Bone marrow (tissue), 2 donors: ENCODE measurements around the gene NOL4L.
"Not testable (repeated sequence)": the region's sequence is repeated elsewhere in the genome, so short reads cannot be mapped to it uniquely, and the experiment has no call there.

Experiments
- DNase-seq, 2 donors: peaks; one replicate each; lab custom pipeline; 2025; lab: John Stamatoyannopoulos, UW

The NOL4L gene

DNA sequence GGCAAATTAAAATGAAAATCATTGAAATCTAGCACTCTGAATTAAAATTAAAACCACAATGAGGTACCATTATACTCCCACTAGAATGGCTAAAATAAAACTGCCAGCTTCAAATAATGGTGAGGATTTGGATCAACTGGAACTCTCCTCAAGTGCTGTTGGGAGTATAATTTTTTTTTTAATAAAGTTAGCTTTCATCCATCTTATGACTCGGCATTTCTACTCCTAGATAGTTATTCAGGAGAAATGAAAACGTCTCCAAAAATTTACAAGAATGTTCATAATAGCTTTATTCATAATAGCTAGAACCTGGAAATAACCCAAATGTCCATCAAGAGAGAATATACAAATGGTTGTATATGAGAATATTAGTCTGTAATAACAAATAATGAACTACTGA lies 163.8 kb downstream of the NOL4L start:
- DNase-seq = no peak

DNA sequence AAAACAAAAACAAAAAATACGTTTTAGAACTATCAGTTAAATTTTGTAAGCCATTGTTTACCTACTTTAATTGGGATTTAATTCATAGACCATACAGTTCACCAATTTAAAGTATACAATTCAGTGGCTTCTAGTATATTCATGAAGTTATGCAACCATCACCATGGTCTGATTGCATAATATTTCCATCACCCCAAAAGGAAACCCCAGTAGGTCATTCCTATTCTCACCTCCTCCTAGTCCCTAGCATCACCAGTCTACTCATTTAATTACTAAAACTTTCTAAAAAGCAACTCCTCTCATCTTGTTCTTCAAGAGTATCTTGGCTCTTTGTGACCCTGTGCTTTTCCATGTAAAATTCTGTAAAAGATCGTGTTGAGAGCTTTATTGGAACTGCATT lies 166.8 kb downstream of the NOL4L start:
- no peak for DNase-seq

DNA sequence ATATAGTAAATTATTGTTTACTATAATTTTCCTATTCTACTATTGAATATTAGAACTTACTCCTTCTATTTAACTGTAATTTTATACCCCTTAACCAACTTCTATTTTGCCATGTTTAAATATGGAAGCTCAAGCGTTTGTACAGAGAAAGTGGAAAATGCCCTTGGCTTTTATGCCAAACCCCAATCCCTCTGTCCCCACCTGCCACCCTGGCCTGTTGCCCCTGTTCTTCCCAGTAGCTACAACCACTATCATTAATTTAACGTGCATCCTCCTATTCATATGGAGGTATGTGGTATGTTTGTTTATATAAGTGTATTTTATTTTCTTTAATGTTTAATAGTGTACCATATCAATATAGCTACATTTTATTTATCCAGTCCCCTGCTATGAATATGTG lies 168.9 kb downstream of the NOL4L start:
- DNase-seq = no peak

DNA sequence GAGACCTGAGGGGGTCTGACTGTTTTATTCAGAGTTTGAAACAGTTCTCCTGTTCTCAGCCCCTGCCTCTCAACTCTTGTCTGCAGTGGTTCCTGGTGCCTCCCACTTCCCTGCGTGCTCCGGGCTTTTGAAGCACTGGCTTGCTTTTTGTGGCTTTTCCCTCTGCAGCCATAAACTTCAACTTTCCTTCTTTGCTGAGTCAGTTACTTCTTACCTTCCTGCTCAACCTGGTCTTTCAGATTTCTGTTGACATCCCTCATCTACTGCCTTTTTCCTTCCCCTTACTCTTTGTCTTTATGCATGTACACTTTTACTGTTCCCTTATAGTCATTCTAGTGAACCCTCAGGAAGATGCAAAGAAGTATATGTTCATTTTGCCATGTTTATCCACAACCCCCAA lies 169.6 kb downstream of the NOL4L start:
- no peak for DNase-seq

DNA sequence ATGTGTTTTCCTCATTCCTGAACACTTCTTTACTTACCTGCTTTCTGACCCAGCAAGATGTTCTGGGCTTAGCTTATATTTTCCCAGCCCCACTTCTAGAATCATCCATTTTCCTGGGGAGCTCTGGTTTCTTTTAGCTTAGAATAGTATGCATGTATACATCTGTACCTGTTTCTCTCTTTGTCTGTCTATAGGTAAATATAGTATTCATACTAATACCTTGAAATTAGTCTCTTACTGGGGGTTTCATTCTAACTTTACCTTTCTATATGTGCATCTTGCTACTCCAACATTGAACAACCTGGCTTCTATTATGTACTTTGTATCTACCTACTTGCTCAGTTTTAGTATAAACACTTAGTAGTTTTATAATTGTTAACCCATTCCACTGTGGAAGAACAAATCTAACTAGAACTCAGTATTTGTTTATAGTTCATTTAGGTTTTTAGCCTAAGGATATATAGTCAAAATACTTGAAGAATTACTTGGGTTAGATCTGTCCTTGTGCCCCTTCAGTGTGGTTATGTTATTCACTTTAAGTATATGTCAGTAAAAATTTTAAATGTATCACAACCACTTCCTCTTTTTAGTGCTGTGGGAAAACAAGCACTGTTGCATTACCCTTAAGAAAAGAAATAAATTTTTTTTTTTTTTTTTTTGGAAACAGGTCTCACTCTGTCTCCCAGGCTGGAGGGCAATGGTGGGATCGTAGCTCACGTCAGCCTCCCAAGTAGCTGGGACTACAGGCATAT lies 173.0 kb downstream of the NOL4L start:
- peak in 1 of 2 donors; percentile 66 for DNase-seq

DNA sequence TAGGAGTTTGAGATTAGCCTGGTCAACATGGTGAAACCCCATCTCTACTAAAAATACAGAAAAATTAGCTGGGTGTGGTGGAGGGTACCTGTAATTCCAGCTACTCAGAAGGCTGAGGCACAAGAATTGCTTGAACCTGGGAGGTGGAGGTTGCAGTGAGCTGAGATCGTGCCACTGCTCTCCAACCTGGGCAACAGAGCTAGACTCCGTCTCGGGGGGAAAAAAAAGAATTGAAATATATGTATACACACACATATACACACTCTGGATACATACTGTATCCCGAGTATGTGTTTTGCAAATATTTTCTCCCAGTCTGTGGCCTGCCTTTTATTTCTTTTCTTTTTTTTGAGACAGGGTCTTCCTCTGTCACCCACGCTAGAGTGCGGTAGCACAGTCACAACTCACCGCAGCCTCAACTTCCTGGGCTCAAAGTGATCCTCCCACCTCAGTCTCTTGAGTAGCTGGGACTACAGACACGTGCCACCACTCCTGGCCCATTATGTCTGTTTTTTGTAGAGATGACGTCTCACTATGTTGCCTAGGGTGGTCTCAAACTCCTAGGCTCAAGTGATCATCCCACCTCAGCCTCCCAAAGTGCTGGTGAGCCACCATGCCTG lies 177.9 kb downstream of the NOL4L start:
- DNase-seq = not testable (repeated sequence)

DNA sequence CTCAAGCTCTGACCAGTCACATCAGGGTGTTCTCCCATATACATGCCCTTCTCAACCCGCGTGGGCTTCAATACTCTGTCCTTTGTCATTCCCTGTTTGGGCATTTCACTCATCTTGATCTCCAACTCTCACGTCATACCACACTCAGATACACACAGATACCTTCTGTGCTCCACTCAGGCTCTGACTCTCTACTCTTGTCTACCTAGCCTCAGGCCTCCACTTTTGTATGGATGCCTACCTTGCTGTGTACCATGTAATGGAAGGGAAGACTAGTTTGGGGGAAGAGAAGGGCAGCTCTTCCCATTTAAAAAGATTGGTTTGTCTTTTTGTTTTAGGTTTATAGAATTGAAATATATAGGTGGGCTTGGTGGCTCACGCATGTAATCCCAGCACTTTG lies 178.4 kb downstream of the NOL4L start:
- DNase-seq = no peak

DNA sequence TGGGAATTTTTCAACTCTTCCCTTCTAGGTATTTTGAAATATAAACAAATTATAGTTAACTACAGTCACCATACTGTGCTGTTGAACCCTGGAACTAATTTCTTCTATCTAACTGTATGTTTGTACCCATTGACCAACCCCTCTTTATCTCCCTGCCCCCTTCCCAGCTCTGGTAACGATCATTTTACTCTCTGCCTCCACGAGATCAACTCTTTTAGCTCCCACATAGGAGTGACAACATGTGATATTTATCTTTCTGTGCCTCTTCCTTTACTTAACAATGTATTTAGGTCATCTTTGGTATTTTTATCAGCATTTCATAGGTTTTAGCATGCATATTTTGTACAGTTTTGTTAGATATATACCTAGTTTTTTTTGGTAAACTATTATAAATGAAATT lies 181.1 kb downstream of the NOL4L start:
- no peak for DNase-seq

DNA sequence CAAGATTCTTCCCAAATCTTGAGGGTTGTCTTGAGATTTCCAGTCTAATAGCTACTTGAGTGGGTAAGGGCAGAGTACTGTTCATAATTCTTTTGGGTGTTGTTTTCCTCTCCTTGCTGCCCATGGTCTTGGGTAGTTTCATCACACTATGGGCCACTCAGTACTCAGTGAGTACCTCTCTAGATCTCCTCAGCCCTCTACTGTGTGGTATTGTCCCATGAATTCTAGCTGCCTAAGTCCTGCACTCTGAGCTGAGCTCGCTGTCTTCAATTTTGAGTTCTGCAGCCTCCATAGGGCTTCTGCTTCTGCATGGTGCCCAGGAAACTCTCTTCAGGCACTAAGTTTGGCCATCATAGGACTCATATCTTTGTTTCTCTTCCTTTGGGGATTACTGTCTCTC lies 184.7 kb downstream of the NOL4L start:
- no peak for DNase-seq

DNA sequence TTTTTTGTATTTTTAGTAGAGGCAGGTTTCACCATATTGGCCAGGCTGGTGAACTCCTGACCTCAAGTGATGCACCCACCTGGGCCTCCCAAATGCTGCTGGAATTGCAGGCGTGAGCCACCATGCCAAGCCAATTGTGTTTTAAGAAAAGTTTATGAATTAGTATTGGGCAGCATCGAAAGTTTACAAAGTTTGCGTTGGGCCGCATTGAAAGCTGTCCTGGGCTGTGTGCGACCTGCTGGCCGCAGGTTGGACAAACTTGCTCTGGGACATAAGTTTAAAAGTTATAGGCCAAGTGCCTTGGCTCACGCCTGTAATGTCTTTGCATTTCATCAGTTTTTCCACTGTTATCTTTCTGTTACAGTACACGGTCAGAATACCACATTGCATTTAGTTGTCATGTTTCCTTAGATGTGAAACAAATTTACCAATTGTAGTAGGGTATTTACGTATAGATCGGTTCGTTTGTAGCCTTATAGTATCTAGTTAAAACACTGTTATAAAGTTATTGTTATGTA lies 187.5 kb downstream of the NOL4L start:
- DNase-seq = no peak

DNA sequence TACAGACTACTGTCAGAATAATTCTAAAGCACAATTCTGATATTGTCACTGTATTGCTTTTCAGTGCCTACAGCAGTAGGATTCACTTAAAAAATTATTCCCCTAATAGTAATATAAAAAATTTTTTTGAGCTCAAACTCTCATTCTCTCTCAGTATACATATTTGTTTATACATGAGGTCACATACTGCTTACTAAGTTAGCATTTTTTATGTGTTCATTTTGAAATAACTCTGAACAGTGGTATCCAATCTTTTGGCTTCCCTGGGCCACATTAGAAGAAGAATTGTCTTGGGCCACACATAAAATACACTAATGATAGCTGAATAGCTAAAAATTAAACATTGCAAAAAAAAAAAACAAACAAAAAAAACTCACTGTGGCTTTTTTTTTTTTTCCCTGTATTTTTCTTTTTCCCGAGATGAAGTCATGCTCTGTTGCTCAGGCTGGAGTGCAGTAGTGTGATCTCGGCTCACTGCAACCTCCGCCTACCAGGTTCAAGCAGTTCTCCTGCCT lies 188.4 kb downstream of the NOL4L start:
- DNase-seq = no peak

DNA sequence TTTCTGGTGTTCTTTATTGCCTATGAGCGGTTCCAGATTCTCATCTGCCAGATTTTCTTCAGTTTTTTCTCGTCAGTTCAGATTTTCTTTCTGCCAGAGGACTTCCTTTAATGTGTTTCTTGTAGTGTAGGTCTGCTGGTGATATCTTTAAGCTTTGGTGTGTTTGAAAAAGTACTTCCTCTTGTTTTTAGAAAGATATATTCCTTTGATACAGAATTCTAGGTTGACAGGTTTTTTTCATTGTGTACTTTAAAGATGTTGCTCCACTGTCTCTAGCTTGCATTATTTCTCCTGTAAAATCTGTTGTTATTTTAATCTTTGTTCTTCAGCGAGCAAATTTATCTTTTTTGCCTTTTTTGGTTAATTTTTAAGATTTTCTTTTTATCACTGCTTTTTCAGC lies 190.1 kb downstream of the NOL4L start:
- no peak for DNase-seq
